Brain microvascular endothelial cell (primary cell): Measurements from ENCODE around the gene BTN2A1.

Source experiments
- DNase-seq: peaks from one replicate; pipeline ENCODE4 v3.0.0-alpha.2; 2020
- H3K27ac ChIP-seq: fragments of 250-450 bp; sonication (Bioruptor Pico); 2 replicates; pipeline ENCODE4 v1.5.1; 2020; ENCODE audit warnings: mild to moderate bottlenecking, moderate library complexity
- H3K27me3 ChIP-seq: fragments of 250-450 bp; sonication (Bioruptor Pico); replicated peaks from 2 replicates; pipeline ENCODE4 v1.5.1; 2020; ENCODE audit warnings: mild to moderate bottlenecking
- H3K36me3 ChIP-seq: fragments of 250-450 bp; sonication (Bioruptor Pico); replicated peaks from 2 replicates; pipeline ENCODE4 v1.5.1; 2020; ENCODE audit warnings: mild to moderate bottlenecking
- H3K4me3 ChIP-seq: 2 replicates; pipeline ENCODE4 v1.5.1; 2011; ENCODE audit warnings: low read depth, mild to moderate bottlenecking, control low read depth, low read length, moderate library complexity
- in situ Hi-C: cut with HindIII; loops from 2 replicates; pipeline ENCODE4 v1.10.0; 2017; ENCODE audit warnings: low sequenced_read_pairs, low pct_ligation_motif_present
- TF ChIP-seq, protein P1 (sequence below): IDR thresholded peaks from 2 replicates; pipeline ENCODE4 v1.5.1; 2011; ENCODE audit warnings: low read depth, mild to moderate bottlenecking, moderate library complexity, low read length, control low read depth, inconsistent platforms; ENCODE audit errors: missing control alignments

Gene BTN2A1

DNA sequence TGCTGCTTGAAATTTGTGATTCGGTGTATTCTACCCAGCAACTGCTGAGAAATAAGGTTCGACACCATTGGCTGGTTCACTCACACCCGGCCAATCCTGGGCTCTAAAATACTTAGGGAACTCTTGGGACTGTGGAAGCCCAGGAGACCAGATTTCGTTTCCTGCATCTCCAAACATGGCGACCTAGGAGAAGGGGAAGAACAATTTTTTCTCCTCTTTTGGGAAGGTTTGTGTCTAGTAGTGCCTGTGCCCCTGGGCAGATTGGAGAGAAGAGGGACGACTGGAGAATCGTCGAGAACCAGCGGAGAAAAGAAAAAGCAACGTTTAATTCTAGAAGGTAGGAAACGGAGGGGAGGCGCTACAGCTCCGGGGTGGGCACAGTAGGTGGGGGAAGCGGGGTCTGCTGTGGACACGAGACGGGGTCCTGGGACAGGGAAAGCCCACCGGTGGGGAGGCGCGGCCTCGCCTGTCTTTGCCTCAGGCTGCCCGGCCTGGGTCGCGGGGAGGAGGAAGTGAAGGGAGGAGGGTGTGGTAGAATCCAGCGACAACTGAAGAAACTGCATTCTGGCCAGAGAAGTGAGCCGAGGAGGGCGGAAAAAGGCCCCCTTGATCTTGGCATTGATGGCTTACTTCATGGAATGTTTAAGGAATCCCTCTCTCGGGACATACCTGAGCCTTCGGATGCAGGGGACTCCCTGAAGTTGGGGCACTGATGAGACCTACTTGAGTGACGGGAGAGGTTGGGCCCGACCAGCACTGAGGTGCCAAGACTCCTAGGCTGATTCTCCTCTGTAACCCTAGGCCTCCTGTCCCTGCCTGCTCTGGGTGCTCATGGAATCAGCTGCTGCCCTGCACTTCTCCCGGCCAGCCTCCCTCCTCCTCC, at the start of gene BTN2A1:
Gene BTN2A1, plus strand, starts transcription at position 150 of the 883 bp plus-strand sequence. Its CDS starts 682 bp downstream, at position 832.
- Histone ChIP-seq H3K36me3 (peaks cover 23% of the 10 kb centered on the region), H3K27me3 (no peaks in the 10 kb centered on the region), H3K4me3 (peak within 1 kb of the TSS; percentile 95), H3K27ac (peak within 1 kb of the TSS; percentile 80)
- in situ Hi-C loops = no loop called here
- TF ChIP-seq, protein P1, sequence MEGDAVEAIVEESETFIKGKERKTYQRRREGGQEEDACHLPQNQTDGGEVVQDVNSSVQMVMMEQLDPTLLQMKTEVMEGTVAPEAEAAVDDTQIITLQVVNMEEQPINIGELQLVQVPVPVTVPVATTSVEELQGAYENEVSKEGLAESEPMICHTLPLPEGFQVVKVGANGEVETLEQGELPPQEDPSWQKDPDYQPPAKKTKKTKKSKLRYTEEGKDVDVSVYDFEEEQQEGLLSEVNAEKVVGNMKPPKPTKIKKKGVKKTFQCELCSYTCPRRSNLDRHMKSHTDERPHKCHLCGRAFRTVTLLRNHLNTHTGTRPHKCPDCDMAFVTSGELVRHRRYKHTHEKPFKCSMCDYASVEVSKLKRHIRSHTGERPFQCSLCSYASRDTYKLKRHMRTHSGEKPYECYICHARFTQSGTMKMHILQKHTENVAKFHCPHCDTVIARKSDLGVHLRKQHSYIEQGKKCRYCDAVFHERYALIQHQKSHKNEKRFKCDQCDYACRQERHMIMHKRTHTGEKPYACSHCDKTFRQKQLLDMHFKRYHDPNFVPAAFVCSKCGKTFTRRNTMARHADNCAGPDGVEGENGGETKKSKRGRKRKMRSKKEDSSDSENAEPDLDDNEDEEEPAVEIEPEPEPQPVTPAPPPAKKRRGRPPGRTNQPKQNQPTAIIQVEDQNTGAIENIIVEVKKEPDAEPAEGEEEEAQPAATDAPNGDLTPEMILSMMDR = peak; percentile 8
- peak; percentile 95 for DNase-seq

DNA sequence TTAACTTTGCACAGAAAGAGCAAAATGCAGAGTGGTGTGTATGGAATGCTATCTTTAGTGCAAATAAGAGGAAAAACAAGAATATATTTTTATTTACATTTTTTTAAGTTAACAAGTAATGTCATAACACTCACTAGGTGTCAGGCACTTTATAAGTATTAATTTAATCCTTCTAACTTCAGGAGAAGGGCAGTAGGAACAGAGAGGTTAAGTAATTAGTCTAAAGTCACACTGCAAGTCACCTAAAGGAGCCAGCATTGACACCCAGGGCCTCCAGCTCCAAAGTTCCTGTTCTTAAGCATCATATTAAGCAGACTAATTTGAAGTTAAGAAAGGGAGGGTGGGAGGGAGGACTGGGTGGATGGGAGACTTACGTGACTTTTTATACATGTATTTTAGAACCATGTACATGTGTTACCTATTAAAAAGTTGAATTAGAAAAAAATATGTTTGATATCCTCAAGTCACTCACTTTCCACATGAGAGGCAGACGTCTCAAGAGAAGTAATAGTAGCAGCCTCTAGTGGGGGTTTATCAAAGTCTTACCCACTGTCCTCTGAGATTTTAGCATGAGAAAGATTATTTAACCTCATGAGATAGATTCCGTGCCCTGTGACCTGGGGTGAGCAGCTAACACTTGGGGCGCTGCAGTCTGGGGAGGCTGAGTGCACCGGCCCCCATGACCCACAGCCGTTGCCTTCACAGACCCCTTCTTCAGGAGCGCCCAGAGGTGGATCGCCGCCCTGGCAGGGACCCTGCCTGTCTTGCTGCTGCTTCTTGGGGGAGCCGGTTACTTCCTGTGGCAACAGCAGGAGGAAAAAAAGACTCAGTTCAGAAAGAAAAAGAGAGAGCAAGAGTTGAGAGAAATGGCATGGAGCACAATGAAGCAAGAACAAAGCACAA, 48.7 kb upstream of the BTN2A1 start:
- H3K27ac ChIP-seq = no peak overlapping the region
- H3K4me3 ChIP-seq = no peak overlapping the region
- peaks cover 10% of the 10 kb centered on the region for H3K36me3 ChIP-seq
- H3K27me3 ChIP-seq = no peaks in the 10 kb centered on the region
- TF ChIP-seq, protein P1 = no peak
- no peak for DNase-seq
- in situ Hi-C loops = no loop called here

DNA sequence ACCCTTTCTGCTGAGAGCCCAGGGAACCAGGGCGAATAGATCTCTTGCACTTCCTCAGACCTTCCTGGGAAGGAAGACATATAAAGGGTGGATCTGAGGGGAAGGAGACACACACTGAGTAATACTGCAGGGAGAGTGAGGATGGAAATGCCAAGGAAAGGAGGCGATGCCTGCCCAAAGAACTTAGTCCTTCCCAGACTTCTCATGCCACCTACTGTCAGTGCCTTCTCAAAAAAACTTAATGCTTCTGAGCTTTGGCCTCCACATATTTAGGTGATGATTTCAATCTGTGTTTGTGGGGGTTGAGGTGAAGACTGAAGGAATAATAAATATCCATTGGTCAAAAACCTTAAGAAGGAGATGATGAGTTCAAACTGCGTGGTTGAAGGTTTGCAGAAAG, 46.0 kb upstream of the BTN2A1 start:
- H3K36me3 ChIP-seq = peaks cover 10% of the 10 kb centered on the region
- in situ Hi-C loops = no loop called here
- TF ChIP-seq, protein P1 = no peak
- H3K27me3 ChIP-seq = no peaks in the 10 kb centered on the region
- H3K27ac ChIP-seq = no peak overlapping the region
- no peak for DNase-seq
- no peak overlapping the region for H3K4me3 ChIP-seq

DNA sequence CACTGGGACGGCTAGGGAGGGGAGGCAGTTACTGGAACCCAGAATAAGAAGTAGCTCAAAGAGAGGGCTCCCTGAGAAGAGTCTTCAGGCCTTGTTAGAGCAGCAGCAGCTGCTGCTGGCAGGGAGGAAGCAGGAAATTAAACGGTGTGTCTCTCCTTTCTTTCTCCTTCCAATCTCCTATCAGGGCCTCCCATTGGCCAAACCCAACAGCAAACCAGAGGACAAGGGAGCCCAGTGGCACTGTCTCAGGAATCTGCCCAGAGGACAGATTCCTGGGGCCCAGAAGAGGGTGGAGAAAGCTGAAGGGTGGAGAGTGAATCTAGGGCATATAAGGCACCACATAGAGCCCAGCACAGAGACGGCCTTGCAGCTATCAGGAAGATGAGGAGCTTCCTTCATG, 45.5 kb upstream of the BTN2A1 start:
- TF ChIP-seq, protein P1 = no peak
- H3K27me3 ChIP-seq = no peaks in the 10 kb centered on the region
- peaks cover 8% of the 10 kb centered on the region for H3K36me3 ChIP-seq
- no peak overlapping the region for H3K4me3 ChIP-seq
- no peak overlapping the region for H3K27ac ChIP-seq
- in situ Hi-C loops = no loop called here
- no peak for DNase-seq

DNA sequence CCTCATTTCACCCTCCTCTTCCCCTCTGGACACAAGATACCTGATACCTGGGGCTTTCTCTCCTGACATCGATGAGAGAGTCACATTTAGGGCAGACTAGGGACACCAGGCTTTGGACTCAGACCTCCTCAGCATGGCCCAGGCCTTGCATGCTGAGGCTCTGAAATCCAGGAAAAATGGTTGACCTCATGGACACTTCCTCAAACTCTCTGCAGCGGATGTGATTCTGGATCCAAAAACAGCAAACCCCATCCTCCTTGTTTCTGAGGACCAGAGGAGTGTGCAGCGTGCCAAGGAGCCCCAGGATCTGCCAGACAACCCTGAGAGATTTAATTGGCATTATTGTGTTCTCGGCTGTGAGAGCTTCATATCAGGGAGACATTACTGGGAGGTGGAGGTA, 44.8 kb upstream of the BTN2A1 start:
- in situ Hi-C loops = no loop called here
- no peak for DNase-seq
- TF ChIP-seq, protein P1 = no peak
- H3K4me3 ChIP-seq = no peak overlapping the region
- peaks cover under 1% of the 10 kb centered on the region for H3K36me3 ChIP-seq
- no peak overlapping the region for H3K27ac ChIP-seq
- H3K27me3 ChIP-seq = no peaks in the 10 kb centered on the region
